Dermis microvascular lymphatic vessel endothelial cell (primary cell): Measurements from ENCODE around the gene FCHSD1. TPM values are rescaled to one million over a fixed set of nuclear protein-coding genes. Genes with fewer than 3 reads are reported as not detected.

Source experiments
- DNase-seq, 2 donors: peaks; one replicate each; pipeline versions ENCODE4 v3.0.0 to v3.0.0-alpha.2; 2010; ENCODE audit warnings: low read depth in 2 of 2
- total RNA-seq: library from RNA; depleted of rRNA; stranded (reverse); fragments of >200 nt; gene quantifications from 2 replicates; pipeline ENCODE4 v1.2.1, GENCODE V29; 2014

Gene FCHSD1
- total RNA-seq, 1 donor from 2014 or later, result 10.7 TPM

DNA sequence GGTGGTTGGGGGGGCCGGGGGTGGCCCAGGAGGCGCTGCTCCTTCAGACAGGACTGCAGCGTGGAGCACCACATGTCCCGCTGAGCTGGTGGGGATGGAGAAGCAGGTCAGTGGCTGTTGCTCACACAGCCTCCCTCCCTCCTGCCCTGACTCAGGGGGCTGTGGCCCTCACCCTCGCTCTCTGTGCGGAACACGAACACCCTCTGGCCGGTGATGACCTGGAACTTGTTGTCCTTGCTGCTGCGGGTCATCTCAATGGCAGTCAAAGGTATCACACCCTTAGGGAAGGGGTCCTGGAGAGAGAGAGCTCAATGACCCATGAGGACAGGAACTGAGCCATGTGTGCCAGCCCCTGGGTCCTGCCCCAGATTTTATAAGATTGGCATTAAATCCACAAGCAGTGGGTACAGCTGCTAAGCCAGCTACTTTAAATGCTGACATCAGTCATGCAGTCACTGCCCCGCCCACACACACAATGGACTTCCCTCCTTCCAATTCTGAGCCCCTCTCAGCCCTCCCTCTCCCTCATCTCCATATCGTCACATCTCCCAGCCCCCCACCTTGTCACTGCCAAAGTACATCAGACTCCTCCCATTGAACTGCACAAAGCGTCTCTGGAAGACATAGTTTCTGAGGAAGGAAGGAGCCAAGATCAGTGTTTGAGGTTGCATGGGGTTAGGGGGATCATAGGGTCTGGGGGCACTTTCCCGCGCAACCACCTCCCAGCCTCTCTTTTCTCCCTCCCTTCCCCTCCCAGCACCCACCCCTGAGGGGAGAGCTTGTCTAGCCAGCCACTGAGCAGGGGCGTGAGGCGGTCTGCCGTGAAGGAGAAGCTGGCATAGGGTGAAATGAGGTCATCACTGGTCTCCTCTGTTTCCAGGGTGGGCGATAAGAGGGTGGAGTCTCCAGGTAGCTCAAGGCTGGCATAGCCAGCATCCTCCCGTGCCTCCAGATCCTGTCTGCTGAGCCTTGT lies 21.9 kb upstream of the FCHSD1 start:
- DNase-seq, result no peak

- DNase-seq, result no peak
Observed at GRCh38 chr5:141672071-141672840, 21.0 kb upstream of the FCHSD1 start.

GRCh38 chr5:141669520-141669919 lies 18.3 kb upstream of the FCHSD1 start:
- DNase-seq, result no peak

DNA sequence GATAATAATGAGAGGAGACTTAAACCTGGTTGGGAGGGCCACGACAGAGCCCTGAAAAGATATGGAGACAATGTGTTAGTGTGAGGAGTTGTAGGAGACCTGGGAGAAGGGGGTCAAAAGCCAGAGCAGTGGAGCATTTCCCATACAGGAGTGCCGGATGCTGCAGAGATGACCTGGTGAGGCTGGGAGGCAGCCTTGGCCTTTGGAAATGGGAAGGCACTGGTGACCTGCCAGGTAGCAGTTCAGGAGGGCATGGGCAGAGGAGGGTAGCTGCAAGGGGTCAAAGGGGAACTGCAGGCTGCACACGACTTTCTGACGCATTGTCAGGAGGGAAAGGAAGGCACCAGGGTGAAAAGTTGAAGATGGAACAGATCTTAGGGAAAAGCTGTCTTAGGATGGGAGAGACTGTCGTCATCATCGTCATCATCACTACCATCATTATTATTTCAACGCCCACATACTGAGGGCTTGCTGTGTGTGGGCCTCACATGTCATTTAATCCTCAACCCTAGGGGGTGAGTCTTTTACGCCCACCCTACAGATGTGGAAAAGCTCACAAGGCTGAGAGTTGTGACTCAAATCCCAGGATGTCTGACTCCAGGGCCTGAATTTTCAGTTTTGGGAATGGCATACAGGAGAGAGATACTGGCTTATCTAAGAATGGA lies 17.5 kb upstream of the FCHSD1 start:
- DNase-seq, result no peak

DNA sequence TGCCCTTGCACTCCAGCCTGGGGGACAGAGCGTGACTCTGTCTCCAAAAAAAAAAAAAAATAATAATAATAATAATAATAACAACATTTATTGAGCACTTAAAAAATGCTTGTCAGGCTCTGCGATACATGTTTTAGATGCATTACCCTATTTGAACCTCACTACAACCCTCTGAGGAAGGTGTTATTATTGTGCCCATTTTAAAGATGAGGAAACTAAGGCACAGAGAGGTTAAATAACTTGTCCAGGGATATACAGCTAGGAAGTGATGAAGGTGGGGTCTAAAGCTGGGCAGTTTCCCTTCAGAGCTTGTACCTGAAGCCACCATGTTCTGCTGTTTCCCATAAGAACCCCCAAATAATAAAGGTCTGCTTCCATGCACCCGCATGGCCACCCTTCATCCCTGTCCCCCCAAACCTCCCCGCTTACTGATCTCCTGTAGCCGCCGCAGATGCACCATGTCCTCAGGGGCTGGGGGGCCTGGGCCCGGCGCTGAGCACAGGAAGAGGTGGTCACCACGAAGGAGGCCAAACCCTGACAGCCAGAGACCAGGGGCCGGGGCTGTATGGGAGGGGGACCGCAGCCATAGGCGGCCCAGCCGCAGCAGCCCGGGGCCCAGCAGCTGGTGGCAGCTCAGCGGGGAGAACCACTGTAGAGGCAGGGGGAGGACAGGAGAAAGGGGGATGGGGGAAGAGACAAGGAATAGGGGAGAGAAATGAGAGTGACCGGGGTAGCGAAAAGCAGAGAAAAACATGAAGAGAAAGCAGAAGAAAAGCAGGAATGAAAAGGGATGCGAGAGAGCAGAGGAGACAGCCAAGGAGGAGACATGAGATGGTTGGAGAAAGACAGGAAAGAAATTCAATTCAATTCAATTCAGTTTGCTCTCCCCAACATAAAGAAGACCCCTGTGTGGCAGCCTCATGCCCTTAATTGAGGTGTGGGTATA lies 15.1 kb upstream of the FCHSD1 start:
- no peak for DNase-seq

DNA sequence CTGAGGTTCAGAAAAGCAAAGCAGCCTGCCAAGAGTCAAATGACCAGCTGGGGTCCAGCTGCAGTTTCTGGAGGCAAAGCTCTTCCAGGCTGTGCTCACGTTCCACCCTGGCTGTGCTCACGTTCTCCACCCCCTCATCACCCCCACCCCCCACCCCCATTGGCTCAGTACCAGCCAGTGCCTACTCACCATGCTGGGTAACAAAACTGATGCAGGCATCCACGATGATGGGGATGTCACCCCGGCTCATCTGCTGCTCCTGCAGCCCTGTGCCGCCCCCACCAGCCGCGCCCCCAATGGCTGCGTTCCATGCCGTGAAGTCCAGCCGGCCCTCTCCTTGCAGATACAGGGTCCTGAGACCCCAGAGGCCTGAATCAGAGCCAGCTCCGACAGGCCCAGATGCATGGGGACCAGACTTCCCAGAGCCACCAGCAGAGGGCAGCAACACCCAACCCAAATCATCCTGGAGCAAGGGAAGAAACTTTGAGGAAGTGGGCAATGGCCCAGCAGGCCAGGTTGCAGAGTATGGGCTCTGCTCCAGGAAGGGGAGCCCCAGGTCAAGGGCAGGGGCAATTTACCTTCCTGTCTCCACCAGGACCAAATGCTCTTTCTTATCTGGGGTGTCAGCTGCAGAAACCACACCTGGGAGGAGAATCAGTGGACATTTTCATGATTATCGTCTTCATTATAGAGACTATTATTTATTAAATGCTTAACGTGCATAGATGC lies 13.7 kb upstream of the FCHSD1 start:
- peak; percentile 45 to 71 for DNase-seq

DNA sequence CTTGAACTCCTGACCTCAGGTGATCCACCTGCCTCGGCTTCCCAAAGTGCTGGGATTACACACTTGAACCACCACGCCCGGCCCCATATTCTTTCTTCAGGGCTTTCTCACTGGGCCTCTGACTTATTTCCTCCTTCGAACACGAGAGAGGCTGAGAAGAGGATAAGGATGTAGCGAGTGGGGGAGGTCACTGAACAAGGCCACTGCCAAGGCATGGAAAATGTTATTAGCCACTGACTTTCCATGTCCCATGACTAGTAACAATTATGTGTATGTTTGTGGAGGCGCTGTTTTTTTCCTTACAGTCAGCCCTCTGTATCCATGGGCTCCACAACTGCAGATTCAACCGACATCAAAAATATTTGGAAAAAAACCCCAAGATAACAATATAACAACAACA lies 12.3 kb upstream of the FCHSD1 start:
- peak in 1 of 2 donors; percentile 55 for DNase-seq

DNA sequence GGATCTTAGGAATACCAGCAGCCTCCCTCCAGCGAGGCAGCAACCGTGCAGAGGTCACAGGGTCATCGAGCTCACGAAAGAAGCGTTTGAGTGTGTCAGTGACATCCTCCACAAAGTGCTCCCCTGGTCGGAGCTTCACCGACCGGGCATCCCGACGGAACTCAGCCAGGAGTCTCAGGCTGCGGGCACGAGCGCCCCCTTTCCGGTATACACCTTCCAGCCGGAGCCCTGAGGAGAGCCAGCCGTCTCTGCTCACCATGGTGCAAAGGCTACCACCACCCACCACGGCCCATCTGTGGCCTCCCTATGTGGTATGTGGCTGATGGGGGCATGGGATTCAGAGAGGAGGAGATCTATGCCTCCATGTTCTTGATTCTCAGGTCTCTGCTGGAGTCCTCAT lies 10.8 kb upstream of the FCHSD1 start:
- no peak for DNase-seq

DNA sequence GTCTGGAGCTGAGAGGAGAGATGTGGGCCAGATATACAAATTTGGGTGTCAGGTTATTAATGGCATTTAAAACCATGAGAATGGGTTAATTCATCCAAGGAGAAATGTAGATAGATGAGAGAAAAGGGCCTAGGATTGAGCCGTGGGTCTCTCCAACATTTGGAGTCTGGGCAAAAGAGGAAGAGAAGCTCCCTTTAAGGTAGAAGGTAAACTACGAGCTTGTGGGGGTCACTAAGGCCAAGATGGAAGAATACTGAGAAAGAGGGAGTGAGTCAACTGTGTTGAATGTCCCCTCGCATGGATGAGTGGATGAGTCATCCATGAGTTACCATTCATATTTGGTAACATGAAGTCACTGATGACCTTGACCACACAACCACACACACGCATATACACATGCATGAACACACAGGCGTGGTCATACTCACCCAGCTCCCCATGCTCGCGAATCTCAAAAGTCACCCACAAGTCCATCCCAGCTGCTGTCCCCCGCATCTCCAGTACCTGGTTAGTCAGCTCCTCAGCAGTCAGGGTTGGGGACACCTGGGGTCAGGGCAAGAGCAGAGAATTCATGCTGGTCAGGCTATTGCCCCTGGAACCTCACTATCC lies 6.8 kb upstream of the FCHSD1 start:
- peak in 1 of 2 donors; percentile 77 for DNase-seq

DNA sequence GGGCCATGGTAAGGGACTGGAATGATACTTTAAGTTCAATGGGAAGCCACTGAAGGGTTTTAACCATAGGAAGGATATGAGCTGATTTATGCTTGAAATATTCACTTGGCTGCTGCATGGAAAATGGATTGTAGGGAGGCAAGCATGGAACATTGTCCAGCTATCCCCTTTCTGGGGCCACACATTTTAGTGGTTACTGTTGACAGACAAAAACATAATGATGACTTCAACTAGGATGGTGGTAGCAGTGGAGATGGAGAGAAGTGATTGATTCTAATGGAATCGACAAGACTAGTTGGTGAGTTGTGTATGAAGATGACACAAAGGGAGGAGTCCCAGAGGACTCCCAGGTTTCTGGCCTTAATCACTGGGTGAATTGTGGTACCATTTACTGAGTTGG lies 6.2 kb upstream of the FCHSD1 start:
- no peak for DNase-seq

DNA sequence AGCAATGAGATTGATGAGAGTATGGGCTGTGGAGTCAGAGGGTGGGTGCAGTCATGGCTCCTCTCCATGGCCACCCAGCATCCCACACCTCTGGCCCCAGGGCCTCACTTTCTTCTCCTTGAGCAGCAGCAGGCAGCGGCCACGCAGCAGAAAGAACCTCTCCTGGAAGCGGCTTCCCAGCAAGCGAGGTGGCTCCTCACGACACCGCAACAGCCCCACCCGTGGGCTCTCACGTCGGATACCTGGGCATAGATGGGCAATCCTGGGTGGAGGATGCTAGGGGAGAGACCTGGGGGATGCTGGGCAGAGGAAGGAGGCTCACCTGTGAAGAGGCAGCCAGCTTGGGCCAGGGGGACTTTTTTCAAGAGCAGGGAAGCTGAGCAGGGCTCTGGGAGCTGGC lies 5.2 kb upstream of the FCHSD1 start:
- DNase-seq, result no peak

GRCh38 chr5:141655020-141655419 lies 3.8 kb upstream of the FCHSD1 start:
- no peak for DNase-seq

GRCh38 chr5:141654298-141654697 lies 3.1 kb upstream of the FCHSD1 start:
- DNase-seq, result no peak

DNA sequence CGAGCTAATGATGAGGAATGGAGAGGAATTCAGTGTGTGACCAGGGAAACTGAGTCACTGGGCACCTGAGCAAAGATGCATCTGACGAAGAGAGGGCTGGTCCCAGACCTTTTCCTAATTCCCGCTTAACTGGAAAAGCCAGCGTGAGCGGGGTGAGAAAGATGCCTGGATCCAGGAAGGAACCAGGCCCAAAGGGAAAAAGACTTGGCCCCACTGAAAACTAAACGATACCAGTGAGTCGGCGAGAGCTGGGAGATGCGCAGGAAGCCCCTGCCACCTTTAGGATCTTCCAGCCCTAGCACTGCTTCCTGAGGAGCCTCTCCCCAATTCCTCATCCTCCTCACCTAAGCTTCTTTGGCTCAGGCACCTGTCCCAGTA lies 499 bp upstream of the FCHSD1 start:
- no peak for DNase-seq

DNA sequence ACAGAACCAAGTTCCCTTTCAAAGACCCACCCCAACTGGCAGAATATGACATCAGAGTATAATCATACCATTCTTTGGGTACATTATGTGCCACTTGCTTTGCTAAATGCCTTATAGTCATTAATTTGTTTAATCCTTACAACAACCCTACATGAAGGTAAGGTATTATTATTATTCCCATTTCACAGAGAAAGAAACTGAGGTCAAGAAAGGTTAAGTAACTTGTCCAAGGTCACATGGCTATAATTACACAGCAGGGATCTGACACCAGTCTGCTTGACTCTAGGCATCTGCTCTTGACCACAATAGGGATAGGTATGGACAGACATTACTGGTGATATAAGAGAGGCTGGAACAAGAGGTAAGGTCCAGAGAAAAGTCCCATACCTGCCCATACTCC lies 1.2 kb downstream of the FCHSD1 start:
- no peak for DNase-seq

DNA sequence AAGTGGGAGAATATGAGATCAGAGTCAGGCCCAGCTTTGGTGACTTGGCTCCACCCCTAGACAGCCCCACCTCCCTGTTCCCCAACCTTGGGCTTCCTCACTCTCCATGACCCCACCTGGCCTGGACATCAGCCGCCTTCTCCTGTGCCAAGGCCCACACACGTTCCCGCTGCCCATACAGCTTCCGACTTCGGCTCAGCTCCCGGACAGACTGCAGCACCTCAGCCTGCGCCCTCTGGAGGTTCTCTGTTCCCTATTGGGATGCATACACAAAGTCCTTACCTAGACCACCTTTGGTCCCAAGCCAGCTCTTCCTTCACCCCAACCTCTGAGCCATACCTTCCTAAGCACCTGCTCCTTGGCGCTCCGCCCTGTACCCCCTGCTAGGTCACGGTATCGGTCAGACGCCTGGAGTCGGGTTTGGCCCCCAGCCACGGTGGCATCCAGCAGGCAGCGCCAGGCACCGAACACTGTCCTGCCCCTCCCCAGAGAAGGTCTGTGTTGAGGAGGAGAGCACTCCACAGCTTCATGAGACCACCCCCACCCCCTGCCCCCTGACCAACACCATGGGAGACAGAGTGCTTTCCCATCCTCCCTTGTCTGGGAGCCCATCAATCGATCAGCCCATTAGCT lies 2.0 kb downstream of the FCHSD1 start:
- no peak for DNase-seq

DNA sequence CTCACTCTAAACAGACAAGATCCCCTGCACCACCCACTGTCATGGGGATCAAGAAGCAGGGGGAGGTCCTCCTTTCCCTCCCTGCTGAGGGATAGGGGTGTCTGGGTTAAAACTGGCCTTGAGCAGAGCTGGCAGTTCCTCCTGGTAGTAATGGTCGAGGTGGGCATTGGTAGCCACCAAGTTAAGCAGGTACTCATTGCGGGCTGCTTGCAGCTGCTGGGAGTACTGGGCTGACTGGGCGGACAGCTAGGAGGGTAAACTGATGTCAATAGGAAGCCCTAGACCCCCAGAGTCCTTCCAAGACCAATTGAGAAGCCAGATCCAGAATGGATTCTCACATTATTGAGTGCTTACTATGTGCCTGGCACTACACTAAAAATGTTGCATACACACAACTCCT lies 3.4 kb downstream of the FCHSD1 start:
- no peak for DNase-seq

GRCh38 chr5:141647242-141647641 lies 4.0 kb downstream of the FCHSD1 start:
- no peak for DNase-seq

DNA sequence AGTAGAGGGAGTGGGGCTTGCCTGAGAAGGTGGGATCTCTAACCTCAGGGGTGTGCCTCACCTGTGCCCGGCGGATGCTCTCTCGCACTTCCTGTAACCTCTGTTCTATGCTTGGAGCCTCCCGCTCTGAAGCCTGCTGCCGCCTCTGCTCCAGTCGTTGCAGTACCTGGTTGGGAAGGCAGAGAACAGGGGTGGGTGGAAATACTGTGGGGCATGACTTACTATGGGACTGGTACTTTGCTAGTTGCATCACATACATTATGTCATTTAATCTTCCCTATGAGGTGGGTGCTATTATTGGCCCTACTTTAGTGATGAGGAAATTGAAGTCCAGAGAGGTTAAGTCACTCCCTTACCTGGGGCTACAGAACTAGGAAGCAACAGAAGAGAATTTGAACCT lies 5.2 kb downstream of the FCHSD1 start:
- no peak for DNase-seq
